Muscle of leg (tissue), 11 donors: Measurements from ENCODE around the gene ANKRD62. TPM values are rescaled to one million over a fixed set of nuclear protein-coding genes. Genes with fewer than 3 reads are reported as not detected.
"Not testable (repeated sequence)": the region's sequence is repeated elsewhere in the genome, so short reads cannot be mapped to it uniquely, and the experiment has no call there.

Experiments
- DNase-seq: peaks from one replicate; pipeline ENCODE4 v3.0.0; 2013
- H3K27ac ChIP-seq: one replicate; pipeline ENCODE4 v1.5.1; 2013; ENCODE audit warnings: mild to moderate bottlenecking, low read length, control low read depth
- H3K27me3 ChIP-seq: one replicate; pipeline ENCODE4 v1.6.1; 2013; ENCODE audit warnings: low read length; ENCODE audit not compliant: control insufficient read depth, insufficient read depth
- H3K36me3 ChIP-seq: one replicate; pipeline ENCODE4 v1.6.1; 2013; ENCODE audit warnings: low read length; ENCODE audit not compliant: control insufficient read depth, insufficient read depth
- H3K4me1 ChIP-seq: one replicate; pipeline ENCODE4 v1.6.1; 2013; ENCODE audit warnings: low read length; ENCODE audit not compliant: control insufficient read depth, insufficient read depth
- H3K4me3 ChIP-seq: one replicate; pipeline ENCODE4 v1.5.1; 2013; ENCODE audit warnings: low read length, control low read depth
- H3K9me3 ChIP-seq: replicated peaks from 2 replicates; pipeline ENCODE4 v1.6.1; 2013; ENCODE audit warnings: low read depth, low read length; ENCODE audit not compliant: control insufficient read depth
- WGBS: methylation state at CpG from one replicate; pipeline ENCODE4 v1.1.5; 2013; ENCODE audit warnings: missing lambda C conversion rate; ENCODE audit not compliant: insufficient coverage; 5-methylcytosine and 5-hydroxymethylcytosine counted together
- polyA plus RNA-seq, 8 donors: library from polyadenylated mRNA; unstranded; fragments of 120-200 nt; gene quantifications; one replicate each; pipeline versions ENCODE4 v1.2.1 to v1.2.3, GENCODE V29; 2013; ENCODE audit warnings: inconsistent platforms in 1 of 8, low replicate concordance in 1 of 8; ENCODE audit not compliant: insufficient read length in 8 of 8, insufficient read depth in 1 of 8
- total RNA-seq: library from RNA; stranded (reverse); fragments of 120-200 nt; gene quantifications from one replicate; pipeline ENCODE4 v1.2.4, GENCODE V29; 2013

The ANKRD62 gene
- total and polyA plus RNA-seq, 9 donors = 0.04 to 0.07 (median 0.05) TPM; not detected in 6

DNA sequence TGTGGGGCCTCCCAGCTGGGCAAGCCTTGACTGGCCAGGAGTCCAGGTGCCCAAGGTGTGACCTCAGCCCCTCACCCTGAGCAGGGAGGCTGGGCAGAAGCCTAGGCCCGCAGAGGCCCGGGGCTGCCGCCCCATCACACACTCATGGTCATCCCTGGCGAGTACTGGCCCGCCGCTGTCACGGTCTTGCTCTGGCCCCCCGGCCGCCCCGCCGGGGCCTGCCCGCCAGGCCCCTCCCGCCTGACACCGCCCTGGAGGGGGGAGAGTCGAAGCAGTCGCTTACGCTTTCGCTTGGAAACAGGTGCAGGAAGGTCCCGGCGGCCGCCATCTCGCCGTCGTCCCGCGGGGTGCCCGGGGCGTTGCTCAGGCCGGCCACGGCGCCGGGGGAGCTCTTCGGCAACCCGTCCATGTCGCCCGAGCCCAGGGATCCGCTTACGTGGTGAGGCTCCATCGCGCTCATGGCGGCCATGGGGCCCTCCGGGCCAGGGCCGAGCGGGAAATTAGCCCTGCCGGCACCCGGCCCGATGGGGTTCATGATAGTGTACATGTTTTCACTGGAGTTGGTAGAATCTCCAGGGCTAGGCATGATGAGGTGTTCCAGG lies 26.6 kb upstream of the ANKRD62 start:
- WGBS = 97% methylated on average over 40 of the region's 47 CpGs
- no peak overlapping the region for H3K27ac ChIP-seq
- H3K36me3 ChIP-seq = no peaks in the 10 kb centered on the region
- H3K27me3 ChIP-seq = no peaks in the 10 kb centered on the region
- no peak overlapping the region for H3K4me3 ChIP-seq
- no peak for DNase-seq
- H3K9me3 ChIP-seq = no peaks in the 10 kb centered on the region
- H3K4me1 ChIP-seq = no peaks in the 10 kb centered on the region

DNA sequence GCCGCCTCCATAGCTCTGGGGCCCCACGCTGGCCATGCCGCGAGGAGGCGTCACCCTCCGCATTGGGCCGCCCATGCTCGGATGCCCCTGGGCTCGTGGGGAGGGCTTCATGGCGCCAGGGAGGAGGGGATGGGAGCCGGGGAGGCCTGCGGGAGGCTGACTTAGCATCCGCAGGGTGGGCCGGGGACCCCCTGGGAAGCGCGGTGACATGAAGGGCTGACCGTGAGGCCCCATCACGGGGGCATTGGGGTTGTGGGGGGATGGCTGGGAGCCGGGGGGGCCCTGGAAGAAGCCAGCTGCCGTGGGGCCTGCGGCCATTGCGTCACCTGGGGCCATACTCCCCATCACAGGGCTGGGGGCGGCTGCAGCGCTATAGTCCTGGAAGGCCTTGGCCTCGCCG lies 26.0 kb upstream of the ANKRD62 start:
- no peak overlapping the region for H3K4me3 ChIP-seq
- WGBS = 96% methylated on average over 18 of the region's 26 CpGs

DNA sequence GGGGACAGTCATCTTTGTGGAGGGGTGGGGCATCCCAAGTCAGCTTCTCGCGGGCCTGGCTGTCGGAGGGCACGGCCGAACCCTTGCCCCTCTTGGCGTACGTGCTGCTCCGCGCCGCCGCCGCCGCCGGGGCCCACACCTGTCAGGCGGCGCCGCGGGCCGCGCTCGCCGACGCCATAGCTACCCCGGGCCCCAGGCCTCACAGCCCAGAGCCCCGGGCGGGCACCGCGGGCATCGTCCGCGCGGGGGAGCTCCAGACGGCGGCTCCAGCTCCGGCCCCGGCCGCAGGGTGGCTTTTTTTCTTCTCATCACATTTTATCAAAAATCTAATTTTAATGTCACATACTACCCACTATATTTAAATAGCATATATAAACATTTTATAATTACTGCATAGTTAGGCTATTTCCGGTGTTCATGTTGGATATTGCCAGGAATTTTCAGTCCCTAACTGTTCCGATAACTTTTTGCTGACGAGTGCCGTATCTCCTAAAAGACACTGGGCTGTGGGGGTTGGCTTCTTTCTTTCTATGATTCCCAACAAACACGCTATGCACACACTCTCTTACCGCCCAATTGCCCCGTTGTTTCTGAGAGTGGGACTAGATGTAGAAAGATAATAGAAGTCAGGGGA lies 25.2 kb upstream of the ANKRD62 start:
- not testable (repeated sequence) for H3K27me3 ChIP-seq, H3K4me3 ChIP-seq, H3K36me3 ChIP-seq, H3K9me3 ChIP-seq, H3K4me1 ChIP-seq, DNase-seq
- peak overlapping the region; percentile 40 for H3K27ac ChIP-seq
- WGBS = 86% methylated on average over 26 of the region's 44 CpGs

More for the DNA sequence above, 26.0 kb upstream of the ANKRD62 start:
- H3K9me3 ChIP-seq = no peaks in the 10 kb centered on the region
- H3K27me3 ChIP-seq = no peaks in the 10 kb centered on the region
- DNase-seq = no peak
- H3K27ac ChIP-seq = no peak overlapping the region
- H3K4me1 ChIP-seq = no peaks in the 10 kb centered on the region
- no peaks in the 10 kb centered on the region for H3K36me3 ChIP-seq

DNA sequence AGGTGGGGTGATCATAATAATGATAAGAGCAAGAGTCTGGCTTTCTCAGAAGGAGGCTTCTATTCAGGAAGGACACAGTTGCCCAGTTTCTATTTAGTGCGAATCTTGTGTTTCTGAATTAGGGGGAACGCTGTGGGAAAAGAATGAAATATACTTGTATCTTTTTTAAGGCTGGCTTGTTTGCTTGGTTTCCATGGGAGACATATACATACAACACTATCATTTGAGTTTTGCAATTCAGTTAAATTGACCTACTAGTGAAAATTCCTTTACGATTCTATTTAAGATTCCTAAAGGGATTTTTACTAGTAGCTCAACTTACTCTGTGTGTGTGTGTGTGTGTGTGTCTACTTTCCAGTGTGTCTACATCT lies 24.7 kb upstream of the ANKRD62 start:
- Histone ChIP-seq H3K36me3 (no peaks in the 10 kb centered on the region), H3K9me3 (no peaks in the 10 kb centered on the region), H3K27me3 (no peaks in the 10 kb centered on the region), H3K4me1 (no peaks in the 10 kb centered on the region), H3K27ac (peak overlapping the region; percentile 40), H3K4me3 (no peak overlapping the region)
- DNase-seq = peak; percentile 69
- WGBS = no CpG with 5 or more reads among the region's 3 CpGs

GRCh38 chr18:12071066-12071465 lies 22.6 kb upstream of the ANKRD62 start:
- no CpG with 5 or more reads among the region's 1 CpG for WGBS
- H3K36me3 ChIP-seq, H3K4me3 ChIP-seq, DNase-seq, H3K9me3 ChIP-seq, H3K27ac ChIP-seq, H3K4me1 ChIP-seq, H3K27me3 ChIP-seq: not testable (repeated sequence)

DNA sequence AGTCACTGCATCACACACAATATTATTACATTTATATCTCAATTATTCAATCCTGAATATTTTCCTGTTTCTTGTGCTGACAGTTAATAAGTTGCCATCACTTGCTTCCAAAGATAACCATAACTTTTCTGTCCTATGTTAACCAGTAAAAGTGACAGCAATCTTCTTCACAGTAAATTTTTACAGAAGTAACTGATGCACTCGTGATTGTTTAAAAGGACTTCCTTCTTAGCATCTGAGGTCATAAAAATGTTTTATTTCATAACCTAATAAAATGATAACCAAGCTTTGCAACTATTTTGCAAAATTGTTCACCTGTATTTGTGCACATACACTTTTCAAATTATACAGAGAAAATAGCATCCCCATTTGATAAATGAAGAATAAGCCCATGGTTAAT lies 20.6 kb upstream of the ANKRD62 start:
- H3K36me3 ChIP-seq = no peaks in the 10 kb centered on the region
- no peaks in the 10 kb centered on the region for H3K9me3 ChIP-seq
- no peak overlapping the region for H3K4me3 ChIP-seq
- H3K27me3 ChIP-seq = no peaks in the 10 kb centered on the region
- no peak for DNase-seq
- H3K27ac ChIP-seq = no peak overlapping the region
- no peaks in the 10 kb centered on the region for H3K4me1 ChIP-seq
- WGBS = no CpG with 5 or more reads among the region's 1 CpG

GRCh38 chr18:12074736-12075135 lies 18.9 kb upstream of the ANKRD62 start:
- Histone ChIP-seq H3K27me3 (no peaks in the 10 kb centered on the region), H3K4me1 (no peaks in the 10 kb centered on the region), H3K36me3 (no peaks in the 10 kb centered on the region), H3K4me3 (no peak overlapping the region), H3K9me3 (no peaks in the 10 kb centered on the region), H3K27ac (no peak overlapping the region)
- no CpG with 5 or more reads among the region's 3 CpGs for WGBS
- DNase-seq = peak; percentile 69

GRCh38 chr18:12076424-12077140 lies 17.1 kb upstream of the ANKRD62 start:
- peak; percentile 27 for DNase-seq
- Histone ChIP-seq H3K9me3 (no peaks in the 10 kb centered on the region), H3K36me3 (no peaks in the 10 kb centered on the region), H3K4me3 (no peak overlapping the region), H3K27me3 (no peaks in the 10 kb centered on the region), H3K4me1 (peaks cover 3% of the 10 kb centered on the region), H3K27ac (no peak overlapping the region)
- WGBS = 22% methylated on average over 21 of the region's 59 CpGs

DNA sequence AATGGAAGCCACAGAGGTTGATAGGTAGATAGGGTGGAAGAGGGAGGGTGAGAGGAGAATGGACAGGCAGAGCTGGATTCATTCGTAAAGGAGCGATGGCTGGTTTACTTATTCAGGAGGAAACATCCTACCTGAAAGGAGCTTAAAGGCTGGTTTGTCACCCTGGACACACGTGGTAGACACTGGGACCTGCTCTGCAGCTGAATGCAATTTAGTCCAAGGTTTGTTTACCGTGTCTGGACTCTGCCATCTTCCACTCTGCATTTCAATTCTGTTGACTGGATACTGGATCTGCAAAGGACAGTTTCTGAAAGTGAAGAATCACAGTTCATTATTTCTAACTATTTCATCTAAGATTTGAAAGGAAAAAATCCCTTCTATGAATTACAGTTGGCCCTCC lies 15.6 kb upstream of the ANKRD62 start:
- not testable (repeated sequence) for H3K4me1 ChIP-seq, DNase-seq, H3K9me3 ChIP-seq, H3K4me3 ChIP-seq, H3K36me3 ChIP-seq, H3K27ac ChIP-seq, H3K27me3 ChIP-seq
- no CpG with 5 or more reads among the region's 4 CpGs for WGBS

- H3K9me3 ChIP-seq = no peaks in the 10 kb centered on the region
- H3K27me3 ChIP-seq = no peaks in the 10 kb centered on the region
- peak overlapping the region; percentile 62 for H3K27ac ChIP-seq
- 0% methylated on average over 2 of the region's 6 CpGs for WGBS
- no peak overlapping the region for H3K4me3 ChIP-seq
- peak; percentile 93 for DNase-seq
- no peaks in the 10 kb centered on the region for H3K36me3 ChIP-seq
- peaks cover 3% of the 10 kb centered on the region for H3K4me1 ChIP-seq
These were observed 14.0 kb upstream of the ANKRD62 start for GRCh38 chr18:12079491-12080237.
